Endodermal cell (in vitro differentiated cells): ENCODE measurements around the gene ERCC3. TPM values are rescaled to one million over a fixed set of nuclear protein-coding genes. Genes with fewer than 3 reads are reported as not detected.
"Not testable (repeated sequence)": the region's sequence is repeated elsewhere in the genome, so short reads cannot be mapped to it uniquely, and the experiment has no call there.

Experiments
- DNase-seq: peaks from one replicate; pipeline ENCODE4 v3.0.0-alpha.2; 2017
- H3K27ac ChIP-seq: 2 replicates; pipeline ENCODE4 v1.5.1; 2013; ENCODE audit warnings: mild to moderate bottlenecking, low read depth, low read length, moderate library complexity
- H3K27me3 ChIP-seq: 2 replicates; pipeline ENCODE4 v1.6.1; 2013; ENCODE audit warnings: mild to moderate bottlenecking, low read length, moderate library complexity; ENCODE audit not compliant: insufficient read depth, control insufficient read depth, poor library complexity, severe bottlenecking
- H3K36me3 ChIP-seq: 2 replicates; pipeline ENCODE4 v1.7.0; 2013; ENCODE audit warnings: mild to moderate bottlenecking, low read length, moderate library complexity; ENCODE audit not compliant: control insufficient read depth, insufficient read depth
- H3K4me1 ChIP-seq: one replicate; pipeline ENCODE4 v1.7.0; 2013; ENCODE audit warnings: low read length; ENCODE audit not compliant: control insufficient read depth, insufficient read depth
- H3K4me3 ChIP-seq: 2 replicates; pipeline ENCODE4 v1.5.1; 2013; ENCODE audit warnings: mild to moderate bottlenecking, low read length, moderate library complexity
- H3K9ac ChIP-seq: 2 replicates; pipeline ENCODE4 v1.6.1; 2013; ENCODE audit warnings: mild to moderate bottlenecking, low read length, moderate library complexity; ENCODE audit not compliant: poor library complexity, severe bottlenecking; ENCODE audit errors: extremely low read depth
- H3K9me3 ChIP-seq: 2 replicates; pipeline ENCODE4 v1.6.1; 2013; ENCODE audit warnings: mild to moderate bottlenecking, low read length, moderate library complexity; ENCODE audit not compliant: control insufficient read depth
- H3K27ac Mint-ChIP-seq: 2 replicates; pipeline ENCODE4 v1.8.0; 2020; ENCODE audit warnings: mixed read lengths
- H3K27me3 Mint-ChIP-seq: 2 replicates; pipeline ENCODE4 v1.8.0; 2021; ENCODE audit warnings: mild to moderate bottlenecking, mixed read lengths; ENCODE audit not compliant: insufficient read depth
- H3K36me3 Mint-ChIP-seq: 2 replicates; pipeline ENCODE4 v1.8.0; 2020; ENCODE audit warnings: low read depth, mixed read lengths
- H3K4me1 Mint-ChIP-seq: 2 replicates; pipeline ENCODE4 v1.8.0; 2020; ENCODE audit warnings: mixed read lengths
- H3K4me3 Mint-ChIP-seq: 2 replicates; pipeline ENCODE4 v1.8.0; 2020; ENCODE audit warnings: mild to moderate bottlenecking, moderate library complexity, mixed read lengths
- H3K9me3 Mint-ChIP-seq: 2 replicates; pipeline ENCODE4 v1.8.0; 2020; ENCODE audit warnings: mild to moderate bottlenecking, mixed read lengths
- CTCF ChIP-seq: fragments of 200-600 bp; sonication (generic); conservative IDR thresholded peaks from 2 replicates; pipeline ENCODE4 v1.5.0; 2021; ENCODE audit warnings: antibody characterized with exemption, mild to moderate bottlenecking
- WGBS, 2 experiments: methylation state at CpG; one replicate each; pipeline versions ENCODE4 v1.1.5 to v1.1.7; 2013; ENCODE audit warnings: missing lambda C conversion rate in 2 of 2, mixed read lengths in 1 of 2; ENCODE audit not compliant: insufficient coverage in 1 of 2, insufficient read length in 1 of 2; 5-methylcytosine and 5-hydroxymethylcytosine counted together
- total RNA-seq, 2 donors: library from RNA; stranded (reverse); fragmentation: NEBNext Ultra II Directional in 1 of 2; extraction: Animal tissue kit (Norgen Biotek cat#: 25700) in 1 of 2; gene quantifications; 2 replicates in 1 of 2; 3 replicates in 1 of 2; pipeline ENCODE4 v1.2.1, GENCODE V29; 2021

The ERCC3 gene
- total RNA-seq, 2 donors from 2014 or later, result 64.5 to 72.6 TPM

- Histone ChIP-seq H3K4me1 (no peaks in the 10 kb centered on the region), H3K9me3 (no peaks in the 10 kb centered on the region), H3K9ac (no peak overlapping the region), H3K27me3 (peaks cover 18% of the 10 kb centered on the region), H3K36me3 (no peaks in the 10 kb centered on the region), H3K4me3 (no peak overlapping the region), H3K27ac (no peak overlapping the region)
- H3K4me1 Mint-ChIP-seq, result peaks cover 9% of the 10 kb centered on the region
- DNase-seq, result no peak
- H3K27ac Mint-ChIP-seq, result no peak overlapping the region
- 94% methylated on average over 2 of the region's 2 CpGs; no CpG with 5 or more reads in 1 of the 2 experiments for WGBS, 2 experiments
- no peak for TF ChIP-seq CTCF
- peaks cover 60% of the 10 kb centered on the region for H3K27me3 Mint-ChIP-seq
- H3K9me3 Mint-ChIP-seq, result peaks cover 6% of the 10 kb centered on the region
- no peak overlapping the region for H3K4me3 Mint-ChIP-seq
- no peaks in the 10 kb centered on the region for H3K36me3 Mint-ChIP-seq
Measured at GRCh38 chr2:127216095-127216494, 77.8 kb downstream of the ERCC3 start.

GRCh38 chr2:127214201-127214600 lies 79.7 kb downstream of the ERCC3 start:
- not testable (repeated sequence) for H3K27ac Mint-ChIP-seq, H3K9me3 ChIP-seq, H3K9me3 Mint-ChIP-seq, H3K36me3 Mint-ChIP-seq, H3K27ac ChIP-seq, H3K4me1 ChIP-seq, H3K9ac ChIP-seq, DNase-seq, H3K36me3 ChIP-seq, H3K4me3 ChIP-seq, H3K4me3 Mint-ChIP-seq
- Mint-ChIP-seq H3K27me3 (peaks cover 59% of the 10 kb centered on the region), H3K4me1 (peaks cover 20% of the 10 kb centered on the region)
- peaks cover 18% of the 10 kb centered on the region for H3K27me3 ChIP-seq
- WGBS, 2 experiments, result 83 to 93% methylated on average over 2 of the region's 2 CpGs

- peaks cover 3% of the 10 kb centered on the region for H3K9me3 Mint-ChIP-seq
- DNase-seq, result peak; percentile 88
- H3K36me3 Mint-ChIP-seq, result peaks cover 2% of the 10 kb centered on the region
- no peaks in the 10 kb centered on the region for H3K9me3 ChIP-seq
- TF ChIP-seq CTCF, result no peak
- peaks cover 23% of the 10 kb centered on the region for H3K4me1 Mint-ChIP-seq
- H3K27me3 ChIP-seq, result no peaks in the 10 kb centered on the region
- H3K4me3 ChIP-seq, result no peak overlapping the region
- no peak overlapping the region for H3K9ac ChIP-seq
- peaks cover 20% of the 10 kb centered on the region for H3K27me3 Mint-ChIP-seq
- H3K4me3 Mint-ChIP-seq, result no peak overlapping the region
- peaks cover 10% of the 10 kb centered on the region for H3K4me1 ChIP-seq
- no peaks in the 10 kb centered on the region for H3K36me3 ChIP-seq
- 53% methylated on average over 4 of the region's 4 CpGs; no CpG with 5 or more reads in 1 of the 2 experiments for WGBS, 2 experiments
- H3K27ac Mint-ChIP-seq, result no peak overlapping the region
- H3K27ac ChIP-seq, result no peak overlapping the region
Measured at GRCh38 chr2:127208313-127208712, 85.6 kb downstream of the ERCC3 start.

Other genes with a start within 250 kb of the ERCC3 start
- 10 to 100 TPM; 41.7 to 45.9 TPM for gene BIN1, start 187.0 kb downstream of the ERCC3 start, total RNA-seq
- gene CYP27C1, start 73.8 kb downstream of the ERCC3 start, total RNA-seq, result 1 to 10 TPM; 4.4 to 4.9 TPM
- 10 to 100 TPM; 27.9 to 31.6 TPM for gene MAP3K2, start 93.8 kb upstream of the ERCC3 start, total RNA-seq
- under 1 TPM; 0.46 to 0.51 TPM for gene PROC, start 124.3 kb upstream of the ERCC3 start, total RNA-seq
- gene IWS1, start 232.3 kb upstream of the ERCC3 start, total RNA-seq, result 100 to 1,000 TPM in 1 of 2 donors, 10 to 100 TPM in 1; 91.4 to 107 TPM
- under 1 TPM in 1 of 2 donors, not detected in 1; 0.11 TPM for gene MYO7B, start 241.5 kb upstream of the ERCC3 start, total RNA-seq